HG03457 (cell line): Measurements from ENCODE around the gene ANKRD18B.
"Not testable (repeated sequence)": the region's sequence is repeated elsewhere in the genome, so short reads cannot be mapped to it uniquely, and the experiment has no call there.

Experiments
- ATAC-seq: cut with Tn5 transposase; IDR thresholded peaks from one replicate; pipeline ENCODE4 v1.9.1; 2021; ENCODE audit warnings: moderate number of reproducible peaks; ENCODE audit not compliant: unreplicated experiment

Gene ANKRD18B

GRCh38 chr9:33604936-33605335, 80.9 kb downstream of the ANKRD18B start:
- not testable (repeated sequence) for ATAC-seq

- ATAC-seq, result no peak
Observed at GRCh38 chr9:33611358-33611757, 87.3 kb downstream of the ANKRD18B start.

GRCh38 chr9:33612410-33612809, 88.4 kb downstream of the ANKRD18B start:
- ATAC-seq, result not testable (repeated sequence)

GRCh38 chr9:33614001-33614687, 90.1 kb downstream of the ANKRD18B start:
- no peak for ATAC-seq

GRCh38 chr9:33618370-33618769, 94.3 kb downstream of the ANKRD18B start:
- not testable (repeated sequence) for ATAC-seq

GRCh38 chr9:33619666-33620404, 95.8 kb downstream of the ANKRD18B start:
- no peak for ATAC-seq

GRCh38 chr9:33620738-33621439, 96.8 kb downstream of the ANKRD18B start:
- no peak for ATAC-seq
